PC-9 (cell line): Measurements from ENCODE around the gene BASP1. TPM values are rescaled to one million over a fixed set of nuclear protein-coding genes. Genes with fewer than 3 reads are reported as not detected.
"Not testable (repeated sequence)": the region's sequence is repeated elsewhere in the genome, so short reads cannot be mapped to it uniquely, and the experiment has no call there.

Experiments
- BruUV-seq: library from RNA; stranded (reverse); fragments of 400-500 nt; replicated peaks from 2 replicates; lab custom pipeline; 2021; lab: Mats Ljungman, UMichigan
- CTCF ChIA-PET: fragments of 300-600 bp; sonication (Branson Sonifier 250); formaldehyde crosslinking; loops from one replicate; lab custom pipeline; 2022; ENCODE audit warnings: antibody characterized with exemption; lab: Charles Lee
- POLR2A ChIA-PET: fragments of 300-600 bp; sonication (Branson Sonifier 250); formaldehyde crosslinking; loops from one replicate; lab custom pipeline; 2022; ENCODE audit warnings: antibody characterized with exemption; ENCODE audit not compliant: unreplicated experiment; lab: Charles Lee
- DNase-seq, 2 experiments: peaks; one replicate each; pipeline versions ENCODE4 v3.0.0 to v3.0.0-alpha.2; 2015 to 2022; ENCODE audit warnings: mixed read lengths in 1 of 2
- H2AFZ ChIP-seq: fragments of 200-600 bp; sonication (generic); 2 replicates; pipeline ENCODE4 v1.8.1; 2017; ENCODE audit warnings: antibody characterized with exemption
- H3F3A ChIP-seq: fragments of 200-600 bp; sonication (generic); 2 replicates; pipeline ENCODE4 v1.8.1; 2017; ENCODE audit warnings: antibody characterized with exemption, mild to moderate bottlenecking, low read depth; ENCODE audit not compliant: insufficient read depth
- H3K27ac ChIP-seq: fragments of 200-600 bp; sonication (generic); 2 replicates; pipeline ENCODE4 v1.6.1; 2016; ENCODE audit warnings: mixed run types
- H3K27me3 ChIP-seq: fragments of 200-600 bp; sonication (generic); 2 replicates; pipeline ENCODE4 v1.6.1; 2016; ENCODE audit warnings: low read depth, mixed run types; ENCODE audit not compliant: insufficient read depth
- H3K36me3 ChIP-seq: fragments of 200-600 bp; sonication (generic); 2 replicates; pipeline ENCODE4 v1.6.1; 2016; ENCODE audit warnings: low read depth, mixed run types
- H3K4me1 ChIP-seq: fragments of 200-600 bp; sonication (generic); replicated peaks from 2 replicates; pipeline ENCODE4 v1.6.1; 2016; ENCODE audit warnings: mixed run types; ENCODE audit not compliant: insufficient read depth
- H3K4me2 ChIP-seq: fragments of 200-600 bp; sonication (generic); 2 replicates; pipeline ENCODE4 v1.6.1; 2017; ENCODE audit warnings: mixed run types
- H3K4me3 ChIP-seq: fragments of 200-600 bp; sonication (generic); 2 replicates; pipeline ENCODE4 v1.6.1; 2016; ENCODE audit warnings: mixed run types
- H3K79me2 ChIP-seq: fragments of 200-600 bp; sonication (generic); 2 replicates; pipeline ENCODE4 v1.6.1; 2017; ENCODE audit warnings: low read depth, mixed run types
- H3K9me2 ChIP-seq: fragments of 200-600 bp; sonication (generic); 2 replicates; pipeline ENCODE4 v1.8.1; 2017; ENCODE audit warnings: mild to moderate bottlenecking; ENCODE audit not compliant: insufficient read depth
- H3K9me3 ChIP-seq: fragments of 200-600 bp; sonication (generic); 2 replicates; pipeline ENCODE4 v1.8.1; 2016; ENCODE audit warnings: low read depth; ENCODE audit not compliant: insufficient read depth
- H4K20me1 ChIP-seq: fragments of 200-600 bp; sonication (generic); 2 replicates; pipeline ENCODE4 v1.8.1; 2017; ENCODE audit not compliant: insufficient read depth
- EZH2 ChIP-seq: fragments of 200-600 bp; sonication (generic); IDR thresholded peaks from 2 replicates; pipeline ENCODE4 v1.8.0; 2017; ENCODE audit warnings: antibody characterized with exemption, low read depth
- intact Hi-C: fragments of 100-400 bp; cut with micrococcal nuclease; formaldehyde crosslinking; loops from one replicate; pipeline ENCODE4 v1.10.0; 2022; ENCODE audit not compliant: unreplicated experiment
- total RNA-seq: library from RNA; stranded (reverse); gene quantifications from 2 replicates; pipeline ENCODE4 v1.2.3, GENCODE V29; 2021
- TF ChIP-seq, protein P1 (sequence below): fragments of 200-600 bp; sonication (generic); conservative IDR thresholded peaks from 2 replicates; pipeline ENCODE4 v1.6.1; 2017; ENCODE audit warnings: mixed run types, antibody characterized with exemption, mild to moderate bottlenecking, moderate library complexity

BASP1 gene
- total RNA-seq, 1 experiment from 2014 or later, result not detected

DNA sequence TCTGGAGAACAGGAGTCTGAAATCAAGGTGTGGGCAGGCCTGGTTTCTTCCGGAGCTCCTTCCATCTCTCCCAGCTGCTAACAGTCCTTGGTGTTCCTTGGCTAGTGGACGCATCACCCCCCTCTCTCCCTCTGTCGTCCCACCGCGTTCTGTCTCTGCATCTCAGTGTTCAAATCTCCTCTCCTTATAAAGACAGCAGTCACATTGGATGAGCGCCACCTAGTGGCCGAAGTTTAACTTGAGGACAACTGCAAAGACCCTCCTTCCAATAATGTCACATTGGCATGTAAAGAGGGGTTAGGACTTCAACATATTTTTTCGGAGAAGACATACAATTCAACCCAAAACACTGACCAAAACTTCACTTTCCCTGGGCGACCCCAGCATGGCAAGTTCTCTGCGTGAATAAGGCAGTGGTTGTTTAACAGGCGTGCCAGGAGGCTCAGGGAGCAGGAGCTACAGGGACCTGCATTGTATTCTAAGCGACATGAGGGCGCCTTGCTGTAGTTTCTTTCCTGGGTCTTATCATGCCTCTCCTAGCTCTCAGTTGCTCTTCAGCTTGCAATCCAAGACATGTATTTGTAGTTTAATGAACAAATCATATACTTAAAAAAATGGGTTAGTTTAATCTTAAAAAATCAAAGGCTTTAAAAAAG is 27.9 kb upstream of the BASP1 start:
- no peaks in the 10 kb centered on the region for H3K27me3 ChIP-seq
- no peak overlapping the region for H3K4me3 ChIP-seq
- no peak for TF ChIP-seq EZH2
- TF ChIP-seq, protein P1, sequence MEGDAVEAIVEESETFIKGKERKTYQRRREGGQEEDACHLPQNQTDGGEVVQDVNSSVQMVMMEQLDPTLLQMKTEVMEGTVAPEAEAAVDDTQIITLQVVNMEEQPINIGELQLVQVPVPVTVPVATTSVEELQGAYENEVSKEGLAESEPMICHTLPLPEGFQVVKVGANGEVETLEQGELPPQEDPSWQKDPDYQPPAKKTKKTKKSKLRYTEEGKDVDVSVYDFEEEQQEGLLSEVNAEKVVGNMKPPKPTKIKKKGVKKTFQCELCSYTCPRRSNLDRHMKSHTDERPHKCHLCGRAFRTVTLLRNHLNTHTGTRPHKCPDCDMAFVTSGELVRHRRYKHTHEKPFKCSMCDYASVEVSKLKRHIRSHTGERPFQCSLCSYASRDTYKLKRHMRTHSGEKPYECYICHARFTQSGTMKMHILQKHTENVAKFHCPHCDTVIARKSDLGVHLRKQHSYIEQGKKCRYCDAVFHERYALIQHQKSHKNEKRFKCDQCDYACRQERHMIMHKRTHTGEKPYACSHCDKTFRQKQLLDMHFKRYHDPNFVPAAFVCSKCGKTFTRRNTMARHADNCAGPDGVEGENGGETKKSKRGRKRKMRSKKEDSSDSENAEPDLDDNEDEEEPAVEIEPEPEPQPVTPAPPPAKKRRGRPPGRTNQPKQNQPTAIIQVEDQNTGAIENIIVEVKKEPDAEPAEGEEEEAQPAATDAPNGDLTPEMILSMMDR, result peak; percentile 99
- no peaks in the 10 kb centered on the region for H3K79me2 ChIP-seq
- H3K27ac ChIP-seq, result no peak overlapping the region
- H3K36me3 ChIP-seq, result no peaks in the 10 kb centered on the region
- no peaks in the 10 kb centered on the region for H3K9me2 ChIP-seq
- peak overlapping the region; percentile 20 for H3K4me2 ChIP-seq
- intact Hi-C loops, result loop anchor here (1.0 to 10.0 kb wide), 6 partner anchors 57 to 499 kb away; no protein-coding TSS in a partner anchor
- H3K4me1 ChIP-seq, result peaks cover 10% of the 10 kb centered on the region
- CTCF ChIA-PET, result interaction anchor here (0.6 to 3.4 kb wide), 26 partner anchors 9 to 1463 kb away, joined by 3 to 35 read pairs (median 5); partner anchors contain the start of gene MYO10
- H4K20me1 ChIP-seq, result no peaks in the 10 kb centered on the region
- POLR2A ChIA-PET, result no interaction called here
- H2AFZ ChIP-seq, result 0 out of 2 replicates have a peak overlapping the region, but pooled peaks have one; percentile 10
- peaks cover 6% of the 10 kb centered on the region for H3F3A ChIP-seq
- no TSS peak for BruUV-seq
- H3K9me3 ChIP-seq, result no peaks in the 10 kb centered on the region
- DNase-seq, result peak; percentile 56 to 86

DNA sequence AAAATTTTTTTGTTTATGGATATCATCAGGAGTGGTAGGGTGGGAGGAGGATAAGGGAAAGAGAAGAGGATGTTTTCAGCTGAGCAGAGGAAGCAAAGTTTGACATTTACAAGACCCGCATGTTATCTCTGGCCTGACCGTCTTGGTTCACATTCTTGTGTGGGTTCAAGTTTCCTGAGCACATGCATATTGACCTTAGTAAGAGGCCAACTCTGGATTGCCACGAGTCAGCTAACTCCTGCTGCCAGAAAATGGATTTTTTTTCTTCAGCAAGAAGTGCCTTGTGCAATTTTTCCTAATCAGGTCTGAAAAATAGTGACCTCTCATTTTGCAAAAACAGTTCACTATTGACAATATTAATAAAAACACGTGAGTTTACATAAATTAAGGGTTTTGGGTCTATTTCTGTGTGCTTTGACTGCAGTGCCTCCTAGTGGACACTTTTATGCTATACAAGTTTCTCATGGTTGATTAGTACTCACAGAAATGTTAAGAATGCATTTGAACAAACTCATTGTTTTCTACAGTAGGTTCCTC is 27.1 kb upstream of the BASP1 start:
- H2AFZ ChIP-seq, result no peak overlapping the region
- H3F3A ChIP-seq, result peaks cover 6% of the 10 kb centered on the region
- peak; percentile 43 to 57 for DNase-seq
- 0 out of 2 replicates have a peak overlapping the region, but pooled peaks have one; percentile 16 for H3K4me2 ChIP-seq
- no peaks in the 10 kb centered on the region for H3K9me2 ChIP-seq
- H3K4me3 ChIP-seq, result no peak overlapping the region
- POLR2A ChIA-PET, result interaction anchor here (0.6 kb wide), 1 partner anchor 254 kb away, joined by 11 read pairs; the partner anchor contains the start of gene MYO10
- H4K20me1 ChIP-seq, result no peaks in the 10 kb centered on the region
- intact Hi-C loops, result loop anchor here (1.0 kb wide), 3 partner anchors 58 to 500 kb away; no protein-coding TSS in a partner anchor
- no peaks in the 10 kb centered on the region for H3K79me2 ChIP-seq
- no peaks in the 10 kb centered on the region for H3K27me3 ChIP-seq
- no peaks in the 10 kb centered on the region for H3K36me3 ChIP-seq
- CTCF ChIA-PET, result interaction anchor here (0.5 to 3.4 kb wide), 33 partner anchors 8 to 701 kb away, joined by 3 to 35 read pairs (median 4); partner anchors contain the start of gene MYO10
- BruUV-seq, result no TSS peak
- no peaks in the 10 kb centered on the region for H3K9me3 ChIP-seq
- H3K27ac ChIP-seq, result no peak overlapping the region
- peaks cover 10% of the 10 kb centered on the region for H3K4me1 ChIP-seq
- no peak for TF ChIP-seq EZH2
- TF ChIP-seq, protein P1, result peak; percentile 96

DNA sequence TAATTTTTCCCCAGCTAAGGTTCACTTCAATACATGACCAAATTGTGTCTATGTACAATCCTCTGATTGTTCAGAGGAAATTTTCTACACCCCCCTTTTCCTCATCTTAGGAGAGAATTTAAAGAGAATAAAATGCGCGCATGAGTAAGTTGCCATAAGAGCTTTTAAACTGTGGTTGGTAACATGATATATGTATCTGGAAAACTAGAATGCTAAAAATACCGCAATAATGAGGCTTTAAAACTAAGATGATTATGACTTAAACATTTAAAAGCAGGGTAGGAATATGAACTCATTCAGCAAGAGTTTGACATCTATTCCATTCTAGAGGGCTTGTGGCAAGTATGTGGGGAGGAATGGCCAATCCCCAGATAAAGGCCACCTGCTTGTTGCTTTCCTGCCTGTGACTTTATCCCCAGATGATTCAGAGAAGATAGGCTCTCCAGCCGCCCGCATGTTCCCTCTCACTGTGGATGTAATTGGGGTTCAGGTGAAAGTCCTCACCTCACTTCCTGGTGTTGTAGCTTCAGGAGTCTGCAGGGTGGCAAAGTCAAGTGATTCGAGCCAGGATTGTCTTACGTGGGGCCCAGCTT is 26.5 kb upstream of the BASP1 start:
- intact Hi-C loops, result loop anchor here (1.0 kb wide), 3 partner anchors 59 to 501 kb away; no protein-coding TSS in a partner anchor
- H3K79me2 ChIP-seq, result no peaks in the 10 kb centered on the region
- POLR2A ChIA-PET, result interaction anchor here (0.6 kb wide), 1 partner anchor 255 kb away, joined by 11 read pairs; the partner anchor contains the start of gene MYO10
- H3K4me1 ChIP-seq, result peaks cover 10% of the 10 kb centered on the region
- TF ChIP-seq, protein P1, result no peak; the same call in 1 of the 2 replicates
- no peak for TF ChIP-seq EZH2
- H4K20me1 ChIP-seq, result no peaks in the 10 kb centered on the region
- H3K27ac ChIP-seq, result no peak overlapping the region
- CTCF ChIA-PET, result interaction anchor here (0.5 to 3.4 kb wide), 26 partner anchors 9 to 701 kb away, joined by 3 to 35 read pairs (median 5); partner anchors contain the start of gene MYO10
- BruUV-seq, result no TSS peak
- H3K4me3 ChIP-seq, result no peak overlapping the region
- H3K36me3 ChIP-seq, result no peaks in the 10 kb centered on the region
- DNase-seq, result peak; percentile 30 to 44
- peaks cover 6% of the 10 kb centered on the region for H3F3A ChIP-seq
- no peaks in the 10 kb centered on the region for H3K9me2 ChIP-seq
- H3K9me3 ChIP-seq, result no peaks in the 10 kb centered on the region
- no peaks in the 10 kb centered on the region for H3K27me3 ChIP-seq
- 0 out of 2 replicates have a peak overlapping the region, but pooled peaks have one; percentile 16 for H3K4me2 ChIP-seq
- H2AFZ ChIP-seq, result no peak overlapping the region

DNA sequence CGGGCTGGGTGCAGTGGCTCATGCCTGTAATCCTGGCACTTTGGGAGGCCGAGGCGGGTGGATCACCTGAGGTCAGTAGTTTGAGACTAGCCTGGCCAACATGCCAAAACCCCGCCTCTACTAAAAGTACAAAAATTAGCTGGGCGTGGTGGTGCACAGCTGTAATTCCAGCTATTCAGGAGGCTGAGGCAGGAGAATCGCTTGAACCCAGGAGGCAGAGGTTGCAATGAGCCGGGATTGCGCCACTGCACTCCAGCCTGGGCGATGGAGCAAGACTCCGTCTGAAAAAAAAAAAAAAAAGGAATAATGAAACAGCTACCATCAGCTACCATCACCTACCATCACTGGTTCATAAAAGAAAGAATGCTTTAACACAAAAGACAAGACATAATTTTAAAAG is 25.9 kb upstream of the BASP1 start:
- BruUV-seq, H2AFZ ChIP-seq, H3K9me3 ChIP-seq, H3K27ac ChIP-seq, DNase-seq, H3F3A ChIP-seq, H3K4me2 ChIP-seq, H3K27me3 ChIP-seq, intact Hi-C loops, H3K79me2 ChIP-seq, H3K4me1 ChIP-seq, H3K4me3 ChIP-seq, H3K36me3 ChIP-seq, H4K20me1 ChIP-seq, H3K9me2 ChIP-seq: not testable (repeated sequence)
- ChIA-PET POLR2A (interaction anchor here (0.5 kb wide), 1 partner anchor 255 kb away, joined by 7 read pairs; the partner anchor contains the start of gene MYO10), CTCF (interaction anchor here (0.5 to 3.4 kb wide), 12 partner anchors 12 to 702 kb away, joined by 3 to 35 read pairs (median 6); no protein-coding TSS in a partner anchor)
